H1 (cell line): Measurements from ENCODE around the gene MGAT5. TPM values are rescaled to one million over a fixed set of nuclear protein-coding genes. Genes with fewer than 3 reads are reported as not detected.

ENCODE experiments used
- CTCF ChIA-PET: fragments of 300-600 bp; sonication (Branson Sonifier 250); formaldehyde crosslinking; loops from one replicate; lab custom pipeline; 2021; ENCODE audit not compliant: partially characterized antibody; lab: Charles Lee
- POLR2A ChIA-PET: fragments of 300-600 bp; sonication (Branson Sonifier 250); formaldehyde crosslinking; loops from one replicate; lab custom pipeline; 2021; ENCODE audit warnings: inconsistent platforms; ENCODE audit not compliant: partially characterized antibody; lab: Charles Lee
- DNase-seq, 2 experiments: peaks; one replicate each; pipeline versions ENCODE4 v3.0.0 to v3.0.0-alpha.2; 2010 to 2022; ENCODE audit warnings: low spot score in 2 of 2, low read depth in 1 of 2, mixed read lengths in 1 of 2
- FAIRE-seq: peaks from 2 replicates; lab custom pipeline; 2011; peaks lifted over from hg19 to GRCh38; lab: Jason Lieb, UNC
- H2AFZ ChIP-seq: 2 replicates; pipeline ENCODE4 v1.8.1; 2012; ENCODE audit warnings: low read length, inconsistent platforms
- H2AK5ac ChIP-seq: 2 replicates; pipeline ENCODE4 v1.6.1; 2013; ENCODE audit warnings: low read depth, low read length
- H2BK120ac ChIP-seq: replicated peaks from 2 replicates; pipeline ENCODE3; 2013; ENCODE audit warnings: low read depth, low read length, inconsistent platforms
- H2BK12ac ChIP-seq: 2 replicates; pipeline ENCODE4 v1.6.1; 2013; ENCODE audit warnings: low read depth, low read length
- H2BK15ac ChIP-seq: 2 replicates; pipeline ENCODE4 v1.6.1; 2013; ENCODE audit warnings: low read length
- H2BK20ac ChIP-seq: 2 replicates; pipeline ENCODE4 v1.6.1; 2013; ENCODE audit warnings: low read length
- H2BK5ac ChIP-seq: 2 replicates; pipeline ENCODE4 v1.6.1; 2013; ENCODE audit warnings: low read depth, low read length
- H3K14ac ChIP-seq: 2 replicates; pipeline ENCODE4 v1.6.1; 2013; ENCODE audit warnings: inconsistent platforms; ENCODE audit not compliant: insufficient read length
- H3K18ac ChIP-seq: 2 replicates; pipeline ENCODE4 v1.6.1; 2013; ENCODE audit warnings: low read length; ENCODE audit errors: extremely low read depth
- H3K23ac ChIP-seq: 2 replicates; pipeline ENCODE4 v1.6.1; 2013; ENCODE audit warnings: inconsistent platforms; ENCODE audit not compliant: insufficient read length
- H3K23me2 ChIP-seq: 2 replicates; pipeline ENCODE4 v1.6.1; 2013; ENCODE audit warnings: low read depth, low read length
- H3K27ac ChIP-seq: 2 replicates; pipeline ENCODE4 v1.6.1; 2011; ENCODE audit warnings: low read depth, low read length, inconsistent platforms
- H3K27me3 ChIP-seq, 4 experiments: replicated peaks in 1 of 4; 1 replicate in 1 of 4; 2 replicates in 3 of 4; pipeline versions ENCODE4 v1.6.1 to v1.8.1; 2011 to 2013; ENCODE audit warnings: low read length in 3 of 4, mild to moderate bottlenecking in 3 of 4, inconsistent platforms in 2 of 4, mixed read lengths in 2 of 4, moderate library complexity in 1 of 4; ENCODE audit not compliant: control insufficient read depth in 3 of 4, insufficient read depth in 3 of 4; ENCODE audit errors: extremely low read depth in 1 of 4
- H3K36me3 ChIP-seq, 4 experiments: 2 replicates each; pipeline versions ENCODE4 v1.6.1 to v1.8.1; 2011 to 2013; ENCODE audit warnings: mild to moderate bottlenecking in 4 of 4, low read length in 3 of 4, moderate library complexity in 2 of 4, control low read depth in 1 of 4, inconsistent platforms in 1 of 4; ENCODE audit not compliant: insufficient read depth in 4 of 4, control insufficient read depth in 2 of 4
- H3K4ac ChIP-seq: replicated peaks from 2 replicates; pipeline ENCODE3; 2013; ENCODE audit warnings: low read length, low read depth, mixed read lengths, inconsistent platforms; ENCODE audit not compliant: insufficient read length
- H3K4me1 ChIP-seq, 4 experiments: replicated peaks in 1 of 4; 1 replicate in 1 of 4; 2 replicates in 3 of 4; pipeline versions ENCODE4 v1.6.1 to v1.8.1; 2011 to 2013; ENCODE audit warnings: low read length in 3 of 4, inconsistent platforms in 2 of 4, mixed read lengths in 1 of 4; ENCODE audit not compliant: insufficient read depth in 4 of 4, control insufficient read depth in 3 of 4
- H3K4me2 ChIP-seq, 2 experiments: 2 replicates each; pipeline versions ENCODE4 v1.6.1 to v1.8.1; 2011 to 2013; ENCODE audit warnings: low read depth in 2 of 2, low read length in 2 of 2, control low read depth in 1 of 2, inconsistent platforms in 1 of 2, mild to moderate bottlenecking in 1 of 2; ENCODE audit not compliant: insufficient read depth in 1 of 2
- H3K4me3 ChIP-seq, 4 experiments: fragments of 200-600, 300-600 bp in 1 of 4; sonication (generic), shearing (Covaris generic), sonication (Bioruptor Twin) in 1 of 4; 2 replicates each; pipeline versions ENCODE4 v1.5.1 to v1.8.1; 2011 to 2016; ENCODE audit warnings: low read length in 4 of 4, low read depth in 3 of 4, control low read depth in 2 of 4, inconsistent platforms in 2 of 4, mild to moderate bottlenecking in 2 of 4, mixed read lengths in 1 of 4, moderate library complexity in 1 of 4; ENCODE audit not compliant: insufficient read depth in 2 of 4; ENCODE audit errors: extremely low read depth in 1 of 4
- H3K56ac ChIP-seq: replicated peaks from 2 replicates; pipeline ENCODE3; 2013; ENCODE audit warnings: low read depth, mild to moderate bottlenecking, mixed read lengths, low read length, inconsistent platforms; ENCODE audit not compliant: insufficient read length
- H3K79me1 ChIP-seq: 2 replicates; pipeline ENCODE4 v1.6.1; 2013; ENCODE audit warnings: low read depth, low read length, control low read depth
- H3K79me2 ChIP-seq, 2 experiments: 2 replicates each; pipeline versions ENCODE4 v1.6.1 to v1.8.1; 2012 to 2013; ENCODE audit warnings: low read length in 2 of 2, mild to moderate bottlenecking in 2 of 2, inconsistent platforms in 1 of 2; ENCODE audit not compliant: insufficient read depth in 2 of 2, control insufficient read depth in 1 of 2
- H3K9ac ChIP-seq, 4 experiments: replicated peaks in 1 of 4; 1 replicate in 1 of 4; 2 replicates in 3 of 4; pipeline versions ENCODE4 v1.6.1 to v1.8.1; 2011 to 2013; ENCODE audit warnings: low read depth in 3 of 4, low read length in 3 of 4, control low read depth in 2 of 4, mild to moderate bottlenecking in 2 of 4, moderate library complexity in 2 of 4, inconsistent platforms in 1 of 4; ENCODE audit errors: extremely low read depth in 1 of 4
- H3K9me3 ChIP-seq, 2 experiments: 2 replicates each; pipeline versions ENCODE4 v1.6.1 to v1.8.1; 2012 to 2013; ENCODE audit warnings: mild to moderate bottlenecking in 2 of 2, moderate library complexity in 2 of 2, control low read depth in 1 of 2, inconsistent platforms in 1 of 2, low read depth in 1 of 2, low read length in 1 of 2, mixed read lengths in 1 of 2; ENCODE audit not compliant: insufficient read depth in 2 of 2
- H4K20me1 ChIP-seq, 2 experiments: replicated peaks in 1 of 2; 2 replicates each; pipeline versions ENCODE3 to v1.8.1; 2011 to 2013; ENCODE audit warnings: inconsistent platforms in 2 of 2, low read length in 2 of 2, mild to moderate bottlenecking in 1 of 2; ENCODE audit not compliant: insufficient read depth in 2 of 2, control insufficient read depth in 1 of 2
- H4K5ac ChIP-seq: 2 replicates; pipeline ENCODE4 v1.6.1; 2013; ENCODE audit warnings: low read length, low read depth, mixed read lengths, inconsistent platforms; ENCODE audit not compliant: insufficient read length
- H4K8ac ChIP-seq: 2 replicates; pipeline ENCODE4 v1.8.0; 2013; ENCODE audit warnings: mild to moderate bottlenecking, moderate library complexity, low read length, inconsistent platforms; ENCODE audit not compliant: insufficient read depth; ENCODE audit errors: extremely low read depth
- H4K91ac ChIP-seq: replicated peaks from 2 replicates; pipeline ENCODE3; 2013; ENCODE audit warnings: low read length, mixed read lengths, inconsistent platforms; ENCODE audit not compliant: insufficient read length
- HDAC2 ChIP-seq, 2 experiments: fragments of 300-600 bp in 1 of 2; sonication (generic) in 1 of 2; IDR thresholded peaks; 2 replicates each; pipeline ENCODE4 v1.6.1; 2011 to 2012; ENCODE audit warnings: low read depth in 2 of 2, low read length in 2 of 2, mild to moderate bottlenecking in 2 of 2, moderate library complexity in 2 of 2, borderline replicate concordance in 1 of 2, inconsistent platforms in 1 of 2
- KDM1A ChIP-seq: fragments of 200-600, 300-600 bp; sonication (generic); IDR thresholded peaks from 2 replicates; pipeline ENCODE4 v1.7.1; 2016; ENCODE audit warnings: mild to moderate bottlenecking, low read length, borderline replicate concordance
- NANOG ChIP-seq: IDR thresholded peaks from 2 replicates; pipeline ENCODE4 v1.6.1; 2011; ENCODE audit warnings: low read length, low read depth, mild to moderate bottlenecking, inconsistent platforms; ENCODE audit not compliant: insufficient read depth, poor library complexity, severe bottlenecking
- WGBS, 2 experiments: shearing (Covaris generic) in 1 of 2; methylation state at CpG; one replicate each; pipeline versions ENCODE4 v1.1.6 to v1.1.7; 2013 to 2015; ENCODE audit warnings: low lambda C conversion rate in 2 of 2, mixed read lengths in 2 of 2, inconsistent platforms in 1 of 2, low coverage in 1 of 2, missing lambda C conversion rate in 1 of 2; ENCODE audit not compliant: insufficient replicate concordance in 2 of 2, insufficient coverage in 1 of 2, insufficient read length in 1 of 2; ENCODE audit errors: extremely low coverage in 1 of 2, missing lambda C conversion rate in 1 of 2; 5-methylcytosine and 5-hydroxymethylcytosine counted together
- polyA plus RNA-seq, 7 experiments: library from polyadenylated mRNA; depleted of rRNA in 3 of 7; stranded (reverse) in 5 of 7; unstranded in 2 of 7; fragments of >200 nt in 5 of 7; fragments of 200-250 nt in 2 of 7; gene quantifications; 1 replicate in 5 of 7; 2 replicates in 1 of 7; 4 replicates in 1 of 7; pipeline versions ENCODE4 v1.2.1 to v1.2.3, GENCODE V29; 2011 to 2013; ENCODE audit warnings: missing spikeins in 2 of 7, mixed read lengths in 2 of 7
- total RNA-seq: library from RNA; stranded (reverse); fragmentation: NEBNext Ultra II Directional; extraction: Animal tissue kit (Norgen Biotek cat#: 25700); gene quantifications from 2 replicates; pipeline ENCODE4 v1.2.1, GENCODE V29; 2021

The MGAT5 gene
- total and polyA plus RNA-seq, 2 of the 8 experiments (the other 6 are each of a cell fraction or from before 2014, with no cell fraction given): 11.2 to 49.2 TPM

GRCh38 chr2:134436706-134437105 lies 182.8 kb downstream of the MGAT5 start:
- no peak overlapping the region for H2BK120ac ChIP-seq
- H3K27me3 ChIP-seq: peaks cover 0 to 16% (median 10%) of the 10 kb centered on the region in 4 experiments; a peak in 5 of 7 replicates
- H3K4me2 ChIP-seq: no peak overlapping the region
- no peak overlapping the region for H2BK12ac ChIP-seq
- H3K23me2 ChIP-seq: no peaks in the 10 kb centered on the region
- no peak overlapping the region for H4K5ac ChIP-seq
- no peak overlapping the region for H2AFZ ChIP-seq
- no peak overlapping the region for H3K56ac ChIP-seq
- 92% methylated on average over 7 of the region's 7 CpGs; no CpG with 5 or more reads in 1 of the 2 experiments for WGBS, 2 experiments
- no peak overlapping the region for H2AK5ac ChIP-seq
- H3K14ac ChIP-seq: no peak overlapping the region
- H4K91ac ChIP-seq: no peak overlapping the region
- H4K20me1 ChIP-seq: peaks cover 1 to 5% of the 10 kb centered on the region in 2 experiments
- FAIRE-seq (no peak), DNase-seq (no peak)
- H3K27ac ChIP-seq: no peak overlapping the region
- H3K9ac ChIP-seq: no peak overlapping the region
- no peak overlapping the region for H3K23ac ChIP-seq
- no peak overlapping the region for H2BK5ac ChIP-seq
- POLR2A ChIA-PET: no interaction called here
- TF ChIP-seq KDM1A (no peak), NANOG (no peak), HDAC2 (IDR thresholded peaks at IDR 0.05; ENCODE audit: borderline replicate concordance in 1 of 2, low read depth in 2 of 2, low read length in 2 of 2) (no peak)
- no peak overlapping the region for H3K4ac ChIP-seq
- no peak overlapping the region for H3K4me3 ChIP-seq
- no peaks in the 10 kb centered on the region for H3K79me2 ChIP-seq
- CTCF ChIA-PET: interaction anchor here (0.7 to 10.9 kb wide), 3 partner anchors 12 to 474 kb away, joined by 3 to 132 read pairs (median 3); no protein-coding TSS in a partner anchor
- no peaks in the 10 kb centered on the region; the same call in 1 of the 2 replicates for H3K79me1 ChIP-seq
- H4K8ac ChIP-seq: no peak overlapping the region
- H2BK15ac ChIP-seq: no peak overlapping the region
- peaks cover 0 to 7% (median under 1%) of the 10 kb centered on the region in 4 experiments; a peak in 4 of 7 replicates for H3K4me1 ChIP-seq
- H3K9me3 ChIP-seq: no peaks in the 10 kb centered on the region
- no peaks in the 10 kb centered on the region for H3K36me3 ChIP-seq
- no peak overlapping the region for H2BK20ac ChIP-seq
- no peak overlapping the region for H3K18ac ChIP-seq
